HG03025 (cell line): ENCODE results near the gene MT1B.

ENCODE experiments used
- ATAC-seq: cut with Tn5 transposase; IDR thresholded peaks from one replicate; pipeline ENCODE4 v1.9.1; 2021; ENCODE audit warnings: mild to moderate bottlenecking, moderate library complexity; ENCODE audit not compliant: unreplicated experiment, low FRiP score

Gene MT1B

DNA sequence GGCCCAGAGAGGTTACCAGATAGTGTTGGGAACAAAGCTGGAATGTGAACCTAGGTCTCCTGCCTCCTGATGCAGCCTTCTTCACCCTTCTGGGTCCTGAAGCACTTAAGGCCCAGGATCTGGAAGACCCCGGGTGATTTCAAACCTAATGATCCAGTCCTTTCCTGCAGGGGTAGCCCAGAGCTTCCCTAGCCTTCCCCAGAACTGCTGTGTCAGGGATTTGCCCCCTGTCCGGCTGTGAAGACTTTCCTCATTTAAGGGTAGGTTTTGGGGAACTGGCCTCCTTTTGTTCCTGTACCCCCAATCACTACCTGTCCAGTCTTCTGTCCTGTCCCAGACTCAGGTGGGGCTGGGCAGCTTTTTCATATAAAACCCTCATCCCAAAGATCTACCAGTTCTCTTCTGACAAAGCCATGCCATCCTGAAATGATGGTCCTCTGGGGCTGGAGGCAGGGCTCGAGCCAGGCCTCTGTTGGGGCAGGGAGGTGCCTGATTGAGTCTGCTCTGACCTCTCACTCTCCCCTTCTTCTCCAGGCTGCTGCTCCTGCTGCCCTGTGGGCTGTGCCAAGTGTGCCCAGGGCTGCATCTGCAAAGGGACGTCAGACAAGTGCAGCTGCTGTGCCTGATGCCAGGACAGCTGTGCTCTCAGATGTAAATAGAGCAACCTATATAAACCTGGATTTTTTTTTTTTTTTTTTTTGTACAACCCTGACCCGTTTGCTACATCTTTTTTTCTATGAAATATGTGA, 31.9 kb downstream of the MT1B start:
- ATAC-seq: no peak

DNA sequence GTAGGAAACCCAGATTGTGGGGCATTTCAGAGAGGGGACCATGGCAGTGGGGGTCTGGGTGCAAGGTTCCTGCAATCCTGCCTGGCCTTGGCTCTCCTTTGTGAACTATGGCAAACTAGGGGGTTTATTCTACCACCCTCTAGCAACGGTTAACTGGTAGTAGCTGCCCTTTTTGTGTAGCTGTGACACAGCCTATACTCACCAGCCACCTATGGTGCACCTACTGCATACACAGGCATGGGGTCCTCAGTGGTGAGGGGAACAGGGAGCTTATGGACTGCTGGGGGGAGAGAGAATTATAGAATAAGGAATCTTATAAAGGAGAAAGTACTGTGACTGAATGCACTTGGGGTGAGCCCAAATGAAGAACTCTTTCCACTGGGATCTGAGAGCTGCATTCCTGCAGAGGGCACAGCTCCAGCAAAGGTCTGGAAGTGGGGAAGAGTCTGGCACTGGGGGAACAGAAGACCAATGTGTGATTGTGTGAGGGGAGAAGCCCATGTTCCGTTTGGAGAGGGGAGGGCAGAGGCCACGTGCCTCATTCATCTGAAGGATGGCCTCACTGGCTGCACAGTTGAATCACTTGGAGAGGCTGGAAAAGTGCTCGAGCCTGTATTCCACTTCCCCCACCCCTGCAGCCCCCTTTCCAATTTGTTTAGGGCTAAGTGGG, 32.7 kb downstream of the MT1B start:
- no peak for ATAC-seq

DNA sequence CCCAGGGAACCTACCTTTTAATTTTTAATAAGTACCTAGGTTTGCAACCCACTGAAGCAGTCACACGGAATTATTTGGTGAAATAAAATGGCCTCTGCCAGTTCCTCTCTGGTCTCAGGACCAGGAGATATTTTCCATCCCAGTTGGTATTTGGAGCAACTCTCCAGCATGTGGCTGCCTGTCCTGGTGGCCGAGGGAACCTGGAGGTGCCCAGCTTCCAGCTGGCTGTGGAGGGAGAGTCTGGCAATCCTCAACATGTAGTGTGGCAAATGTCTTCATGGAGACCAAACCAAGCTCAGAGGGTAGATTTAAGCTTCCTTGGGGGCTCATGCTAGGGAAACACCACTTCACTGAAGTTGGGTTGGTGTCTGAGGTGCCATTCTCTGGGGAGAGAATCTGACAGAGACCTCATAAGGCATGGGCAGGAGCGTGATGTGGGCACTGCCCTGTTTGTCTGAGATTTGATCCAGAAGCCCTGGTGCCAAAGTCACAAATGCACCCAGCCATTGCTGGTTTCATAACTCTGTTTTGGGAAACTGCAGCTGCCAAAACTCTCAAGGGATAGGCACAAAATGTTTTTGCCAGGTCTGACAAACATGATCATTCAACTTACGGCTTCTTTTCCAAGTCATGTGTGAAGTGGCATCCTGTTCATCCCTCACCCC, 33.4 kb downstream of the MT1B start:
- ATAC-seq: no peak

DNA sequence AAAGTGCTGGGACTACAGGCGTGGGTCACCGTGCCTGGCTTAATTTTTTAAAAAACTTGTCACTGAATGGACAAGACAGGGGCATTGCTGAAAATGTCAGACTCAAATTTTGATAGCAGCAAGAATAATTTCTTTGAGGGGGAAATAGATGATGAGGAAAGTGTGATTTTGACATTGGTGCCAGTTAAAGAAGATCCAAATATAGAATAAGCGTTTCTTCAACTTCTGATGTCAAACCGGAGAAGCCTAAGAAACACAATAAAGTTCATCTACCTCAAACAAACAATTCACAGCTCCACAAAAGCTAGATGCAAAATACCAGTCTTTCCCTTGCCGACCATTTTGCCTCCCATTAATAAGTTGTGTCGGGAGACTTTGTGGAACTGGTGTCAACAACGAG, 35.1 kb downstream of the MT1B start:
- ATAC-seq: no peak

DNA sequence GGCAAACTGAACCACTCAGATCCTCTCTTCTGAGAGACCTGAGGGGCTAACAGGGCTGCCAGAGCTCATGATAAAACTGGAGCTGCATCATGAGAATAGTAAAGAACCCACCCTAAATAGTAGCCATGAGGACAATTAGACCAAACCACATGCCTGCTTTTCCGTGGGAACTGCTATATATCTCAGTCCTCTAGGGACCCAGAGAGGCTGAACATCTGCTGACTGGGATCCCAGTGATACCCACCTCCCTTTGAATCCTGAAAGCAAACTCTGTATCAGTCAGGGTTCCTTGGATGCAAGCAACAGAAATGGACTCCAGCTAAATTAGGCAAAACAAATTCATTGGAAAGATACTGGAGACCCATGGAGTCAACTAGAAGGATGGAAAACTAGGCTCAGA, 37.1 kb downstream of the MT1B start:
- ATAC-seq: no peak

DNA sequence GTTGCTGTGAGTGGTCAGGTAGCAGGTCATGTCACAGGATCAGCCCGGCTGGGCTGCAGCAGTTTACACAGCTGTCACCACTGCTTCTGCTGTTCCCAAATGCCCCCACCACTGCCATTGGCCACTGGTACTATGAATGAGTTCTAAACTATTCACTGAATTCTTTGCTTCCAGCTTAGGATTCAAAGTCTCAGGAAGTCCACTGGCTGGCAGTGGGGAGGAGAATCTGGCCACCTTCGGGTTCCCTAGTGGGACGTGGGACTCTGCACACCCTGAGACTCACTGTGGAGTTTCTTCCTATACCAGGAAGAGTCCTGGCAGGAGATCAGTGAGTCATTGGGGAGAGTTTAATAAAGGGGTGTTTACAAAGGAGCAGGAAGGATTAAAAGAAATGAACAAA, 37.5 kb downstream of the MT1B start:
- no peak for ATAC-seq

DNA sequence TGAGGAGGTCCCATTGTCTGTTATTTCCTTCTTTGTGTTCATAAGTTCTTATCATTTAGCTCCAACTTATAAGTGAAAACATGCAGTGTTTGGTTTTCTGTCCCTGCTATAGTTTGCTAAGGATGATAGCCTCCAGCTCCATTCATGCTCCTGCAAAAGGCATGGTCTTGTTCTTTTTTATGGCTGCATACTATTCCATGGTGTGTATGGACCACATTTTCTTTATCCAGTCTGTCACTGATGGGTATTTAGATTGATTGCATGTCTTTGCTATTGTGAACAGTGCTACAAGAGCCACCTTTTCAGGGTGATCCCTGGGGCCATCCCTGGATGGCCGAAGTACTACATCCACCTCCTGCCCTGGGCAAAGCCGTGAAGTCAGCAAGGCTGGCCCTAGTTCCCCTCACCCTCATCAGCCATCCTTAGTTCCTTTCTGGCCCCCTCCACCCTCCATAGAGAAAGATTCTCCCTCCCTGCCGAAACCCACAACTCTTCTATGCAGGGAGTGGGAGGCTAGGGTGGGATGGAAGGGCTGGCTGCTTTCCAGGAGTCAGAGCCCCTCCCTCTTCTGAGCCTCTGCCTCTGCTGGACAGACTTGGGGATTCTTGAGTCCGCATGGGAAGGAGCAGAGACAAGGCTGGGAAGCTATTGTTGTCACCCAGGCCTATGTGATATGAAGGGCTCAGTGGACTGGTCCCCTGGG, 38.9 kb downstream of the MT1B start:
- no peak for ATAC-seq

DNA sequence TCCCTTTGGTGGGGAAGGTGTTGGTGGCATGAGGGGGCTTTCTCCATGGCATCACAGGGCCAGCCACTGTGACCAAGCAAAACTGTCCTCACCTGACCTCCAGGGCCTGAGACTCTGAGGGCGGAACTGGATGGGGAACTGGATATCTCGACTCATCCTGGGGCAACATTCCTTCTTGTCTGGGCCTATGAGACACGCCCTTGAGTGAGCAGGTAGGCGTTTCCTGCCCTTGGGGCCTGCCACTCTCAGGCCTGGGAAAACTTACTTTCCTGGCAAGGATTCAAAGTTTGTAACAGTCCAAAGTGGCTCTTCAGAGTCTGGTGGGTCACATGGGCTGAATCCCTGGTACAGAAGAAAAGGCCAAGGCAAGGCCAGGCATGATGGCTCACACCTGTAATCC, 40.2 kb downstream of the MT1B start:
- no peak for ATAC-seq

DNA sequence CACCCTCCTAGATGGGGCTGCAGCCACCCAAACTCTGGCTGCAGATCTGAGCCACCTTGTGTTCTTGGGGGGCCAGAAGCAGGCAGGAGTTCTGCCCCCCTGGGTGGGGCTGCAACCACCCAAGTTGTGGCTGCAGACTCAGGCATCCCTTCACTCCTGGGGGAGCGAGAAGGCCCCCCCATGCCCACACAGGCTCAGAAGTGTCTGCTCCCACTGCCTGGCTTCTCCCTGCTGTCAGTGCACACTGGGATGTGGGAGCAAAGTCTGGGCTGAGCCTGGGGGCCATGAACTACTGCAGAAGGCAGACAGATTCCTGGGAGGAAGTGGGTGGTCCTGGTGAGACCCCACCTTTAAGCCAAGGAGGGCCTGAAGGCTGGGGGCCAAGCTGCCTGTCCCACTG, 43.6 kb downstream of the MT1B start:
- ATAC-seq: no peak

DNA sequence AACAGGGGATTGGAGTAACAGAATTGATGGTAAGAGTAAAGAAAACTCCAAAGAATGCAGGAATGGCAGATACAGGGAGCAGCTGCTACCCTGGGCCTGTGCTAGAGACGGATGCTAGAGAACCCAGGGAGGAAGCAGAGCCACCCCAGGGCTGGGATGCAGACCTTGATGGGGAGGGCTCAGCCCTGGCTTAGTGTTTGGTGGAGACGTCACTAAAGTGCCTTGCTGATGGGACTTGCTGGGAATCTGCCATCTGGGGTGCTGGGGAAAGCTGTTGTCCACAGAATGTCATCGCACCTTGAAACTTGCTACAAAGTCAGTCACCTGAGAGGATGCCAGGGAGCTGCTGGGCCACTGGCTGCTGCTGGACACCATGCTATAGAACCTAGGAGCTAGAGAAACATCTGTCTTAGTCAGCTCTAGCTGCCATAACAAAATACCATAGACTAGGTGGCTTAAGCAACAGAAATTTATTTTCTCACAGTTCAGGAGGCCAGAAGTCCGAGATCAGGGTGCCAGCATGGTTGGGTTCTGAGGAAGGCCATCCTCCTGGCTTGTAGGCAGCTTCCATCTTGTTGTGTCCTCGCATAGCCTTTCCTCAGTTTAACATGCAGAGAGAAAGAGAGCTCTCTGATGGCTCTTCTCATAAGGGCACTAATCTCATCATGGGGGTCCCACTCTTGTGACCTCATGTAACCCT, 45.9 kb downstream of the MT1B start:
- ATAC-seq: no peak

DNA sequence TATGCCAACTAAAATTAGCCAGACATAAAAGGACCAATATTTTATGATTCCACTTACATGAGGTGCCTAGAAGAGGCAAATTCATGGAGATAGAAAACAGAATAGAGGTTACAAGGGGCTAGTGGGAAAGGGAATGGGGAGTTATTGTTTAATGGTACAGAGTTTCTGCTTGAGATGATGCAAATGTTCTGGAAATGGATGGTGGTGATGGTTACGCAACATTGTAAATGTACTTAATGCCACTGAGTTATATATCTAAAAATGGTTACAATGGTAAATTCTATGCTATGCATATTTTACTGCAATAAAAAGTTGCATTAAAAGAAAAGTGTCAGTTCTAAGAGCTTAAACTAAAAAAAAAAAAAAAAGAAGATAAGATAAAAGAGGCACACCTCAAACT, 48.5 kb downstream of the MT1B start:
- ATAC-seq: no peak

DNA sequence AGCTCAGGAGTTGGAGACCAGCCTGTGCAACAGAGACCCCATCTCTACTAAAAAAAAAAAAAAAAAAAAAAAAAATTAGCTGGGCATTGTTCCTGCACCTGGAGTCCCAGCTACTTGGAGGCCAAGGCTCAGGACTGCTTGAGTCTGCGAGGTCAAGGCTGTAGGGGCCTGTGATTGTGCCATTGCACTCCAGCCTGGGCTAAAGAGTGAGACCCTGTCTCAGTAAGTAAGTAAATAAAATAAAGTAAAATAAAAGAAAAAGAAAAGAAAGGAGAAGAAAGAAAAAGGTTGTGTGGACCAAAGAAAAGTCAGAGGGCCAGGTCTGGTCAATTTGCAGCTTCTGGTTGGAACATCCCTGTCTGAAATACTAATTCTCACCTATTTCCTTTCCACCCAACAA, 48.9 kb downstream of the MT1B start:
- no peak for ATAC-seq

DNA sequence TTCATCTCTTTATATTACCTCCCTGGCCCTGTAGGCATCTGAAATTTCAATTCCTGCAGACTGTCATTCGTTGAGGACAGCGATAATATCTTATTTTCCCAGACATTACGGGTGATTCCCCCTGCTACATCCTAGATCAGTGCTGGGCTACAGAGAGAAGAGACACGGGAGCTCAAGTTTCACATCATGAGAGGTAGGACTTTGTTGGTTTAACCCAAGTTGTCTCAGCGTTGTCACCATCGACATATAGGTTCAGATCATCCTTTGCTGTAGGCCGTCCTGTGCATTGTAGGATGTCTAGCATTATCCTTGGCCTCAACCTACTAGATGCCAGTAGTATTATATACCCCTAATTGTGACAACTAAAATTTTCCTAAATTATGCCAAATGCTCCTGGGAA, 49.8 kb downstream of the MT1B start:
- no peak for ATAC-seq
